ENCODE measurements around the gene TAGLN. TPM values are rescaled to one million over a fixed set of nuclear protein-coding genes. Genes with fewer than 3 reads are reported as not detected.
A peak's percentile ranks its signal among the peaks of the same experiment; 100 is the strongest.

TAGLN gene
- total and polyA plus RNA-seq, 2 donors (not counting 1 experiment from before 2014, with no cell fraction given), result 824 to 4,435 TPM

- H3K4me1 ChIP-seq (ENCODE audit: control insufficient read depth, extremely low read depth, insufficient read depth, low read length), result peaks cover 5% of the 10 kb centered on the region
- no peaks in the 10 kb centered on the region for H3K27me3 ChIP-seq (ENCODE audit: control insufficient read depth, insufficient read depth, low read length)
- H3K9me3 ChIP-seq (ENCODE audit: control insufficient read depth, insufficient read depth, low read depth, low read length), result no peaks in the 10 kb centered on the region
- no peak overlapping the region for H3K9ac ChIP-seq (ENCODE audit: insufficient read depth, low read length)
- no peak overlapping the region for H3K4me3 ChIP-seq (replicated peaks in 1 of 4; ENCODE audit: control extremely low read depth in 1 of 4, insufficient read depth in 1 of 4, low read depth in 3 of 4, low read length in 4 of 4)
- peak; percentile 64 to 82 for DNase-seq (ENCODE audit: low read depth in 2 of 2)
- H4K20me1 ChIP-seq (ENCODE audit: control insufficient read depth, extremely low read depth, insufficient read depth, low read length), result no peaks in the 10 kb centered on the region
- H3K27ac ChIP-seq (ENCODE audit: insufficient read depth, low read length), result no peak overlapping the region
- TF ChIP-seq EZH2 (IDR thresholded peaks at IDR 0.05; ENCODE audit: low read length, missing control alignments) (no peak), CTCF (conservative IDR thresholded peaks at IDR 0.05 in 1 of 2, IDR thresholded peaks at IDR 0.05 in 1 of 2; ENCODE audit: low read depth in 1 of 2, low read length in 2 of 2) (peak; percentile 78 to 81)
- no peak overlapping the region for H3K4me2 ChIP-seq (ENCODE audit: extremely low read depth, insufficient read depth, low read length)
- peaks cover 25% of the 10 kb centered on the region for H3K79me2 ChIP-seq (ENCODE audit: control insufficient read depth, insufficient read depth, low read length)
- peaks cover 20% of the 10 kb centered on the region for H3K36me3 ChIP-seq (ENCODE audit: control insufficient read depth, insufficient read depth, low read length)
- H2AFZ ChIP-seq (ENCODE audit: low read length), result no peak overlapping the region
These were observed 27.5 kb downstream of the TAGLN start for GRCh38 chr11:117226388-117227385.

- H3K9me3 ChIP-seq (ENCODE audit: control insufficient read depth, insufficient read depth, low read depth, low read length), result no peaks in the 10 kb centered on the region
- H3K79me2 ChIP-seq (ENCODE audit: control insufficient read depth, insufficient read depth, low read length), result peaks cover 28% of the 10 kb centered on the region
- peaks cover 20% of the 10 kb centered on the region for H3K36me3 ChIP-seq (ENCODE audit: control insufficient read depth, insufficient read depth, low read length)
- H3K4me3 ChIP-seq (replicated peaks in 1 of 4; ENCODE audit: control extremely low read depth in 1 of 4, insufficient read depth in 1 of 4, low read depth in 3 of 4, low read length in 4 of 4), result no peak overlapping the region
- no peaks in the 10 kb centered on the region for H4K20me1 ChIP-seq (ENCODE audit: control insufficient read depth, extremely low read depth, insufficient read depth, low read length)
- no peak overlapping the region for H3K27ac ChIP-seq (ENCODE audit: insufficient read depth, low read length)
- H3K27me3 ChIP-seq (ENCODE audit: control insufficient read depth, insufficient read depth, low read length), result no peaks in the 10 kb centered on the region
- H3K9ac ChIP-seq (ENCODE audit: insufficient read depth, low read length), result no peak overlapping the region
- TF ChIP-seq EZH2 (IDR thresholded peaks at IDR 0.05; ENCODE audit: low read length, missing control alignments), result no peak
- no peak for TF ChIP-seq CTCF (conservative IDR thresholded peaks at IDR 0.05 in 1 of 2, IDR thresholded peaks at IDR 0.05 in 1 of 2; ENCODE audit: low read depth in 1 of 2, low read length in 2 of 2)
- H2AFZ ChIP-seq (ENCODE audit: low read length), result no peak overlapping the region
- H3K4me1 ChIP-seq (ENCODE audit: control insufficient read depth, extremely low read depth, insufficient read depth, low read length), result no peaks in the 10 kb centered on the region
- H3K4me2 ChIP-seq (ENCODE audit: extremely low read depth, insufficient read depth, low read length), result no peak overlapping the region
- no peak for DNase-seq (ENCODE audit: low read depth in 2 of 2)
These were observed 28.9 kb downstream of the TAGLN start for GRCh38 chr11:117228091-117228490.

GRCh38 chr11:117229411-117229810, 30.2 kb downstream of the TAGLN start:
- Histone ChIP-seq H3K4me3 (replicated peaks in 1 of 4; ENCODE audit: control extremely low read depth in 1 of 4, insufficient read depth in 1 of 4, low read depth in 3 of 4, low read length in 4 of 4) (no peak overlapping the region), H3K36me3 (ENCODE audit: control insufficient read depth, insufficient read depth, low read length) (peaks cover 19% of the 10 kb centered on the region), H3K27me3 (ENCODE audit: control insufficient read depth, insufficient read depth, low read length) (no peaks in the 10 kb centered on the region), H2AFZ (ENCODE audit: low read length) (no peak overlapping the region), H3K4me2 (ENCODE audit: extremely low read depth, insufficient read depth, low read length) (no peak overlapping the region), H3K27ac (ENCODE audit: insufficient read depth, low read length) (no peak overlapping the region), H3K79me2 (ENCODE audit: control insufficient read depth, insufficient read depth, low read length) (peaks cover 35% of the 10 kb centered on the region), H3K4me1 (ENCODE audit: control insufficient read depth, extremely low read depth, insufficient read depth, low read length) (peaks cover 2% of the 10 kb centered on the region), H3K9me3 (ENCODE audit: control insufficient read depth, insufficient read depth, low read depth, low read length) (no peaks in the 10 kb centered on the region), H3K9ac (ENCODE audit: insufficient read depth, low read length) (no peak overlapping the region), H4K20me1 (ENCODE audit: control insufficient read depth, extremely low read depth, insufficient read depth, low read length) (no peaks in the 10 kb centered on the region)
- DNase-seq (ENCODE audit: low read depth in 2 of 2), result no peak
- no peak for TF ChIP-seq EZH2 (IDR thresholded peaks at IDR 0.05; ENCODE audit: low read length, missing control alignments)
- no peak for TF ChIP-seq CTCF (conservative IDR thresholded peaks at IDR 0.05 in 1 of 2, IDR thresholded peaks at IDR 0.05 in 1 of 2; ENCODE audit: low read depth in 1 of 2, low read length in 2 of 2)

Measured in fibroblast of lung (primary cell).